Epithelial cell of esophagus (primary cell): Measurements from ENCODE around the gene LUZP1.
A peak's percentile ranks its signal among the peaks of the same experiment; 100 is the strongest.
"Not testable (repeated sequence)": the region's sequence is repeated elsewhere in the genome, so short reads cannot be mapped to it uniquely, and the experiment has no call there.

Source experiments
- DNase-seq: peaks from one replicate; pipeline ENCODE4 v3.0.0; 2010; ENCODE audit warnings: low read depth
- H3K4me3 ChIP-seq: 2 replicates; pipeline ENCODE4 v1.5.1; 2011; ENCODE audit warnings: mild to moderate bottlenecking, low read length, control low read depth
- TF ChIP-seq, protein P1 (sequence below): IDR thresholded peaks from 2 replicates; pipeline ENCODE4 v1.5.1; 2011; ENCODE audit warnings: low read depth, mild to moderate bottlenecking, low read length, control low read depth, inconsistent platforms; ENCODE audit not compliant: insufficient read depth; ENCODE audit errors: missing control alignments

LUZP1 gene

GRCh38 chr1:23211955-23212354, 43.3 kb upstream of the LUZP1 start:
- H3K4me3 ChIP-seq = no peak overlapping the region
- TF ChIP-seq, protein P1, sequence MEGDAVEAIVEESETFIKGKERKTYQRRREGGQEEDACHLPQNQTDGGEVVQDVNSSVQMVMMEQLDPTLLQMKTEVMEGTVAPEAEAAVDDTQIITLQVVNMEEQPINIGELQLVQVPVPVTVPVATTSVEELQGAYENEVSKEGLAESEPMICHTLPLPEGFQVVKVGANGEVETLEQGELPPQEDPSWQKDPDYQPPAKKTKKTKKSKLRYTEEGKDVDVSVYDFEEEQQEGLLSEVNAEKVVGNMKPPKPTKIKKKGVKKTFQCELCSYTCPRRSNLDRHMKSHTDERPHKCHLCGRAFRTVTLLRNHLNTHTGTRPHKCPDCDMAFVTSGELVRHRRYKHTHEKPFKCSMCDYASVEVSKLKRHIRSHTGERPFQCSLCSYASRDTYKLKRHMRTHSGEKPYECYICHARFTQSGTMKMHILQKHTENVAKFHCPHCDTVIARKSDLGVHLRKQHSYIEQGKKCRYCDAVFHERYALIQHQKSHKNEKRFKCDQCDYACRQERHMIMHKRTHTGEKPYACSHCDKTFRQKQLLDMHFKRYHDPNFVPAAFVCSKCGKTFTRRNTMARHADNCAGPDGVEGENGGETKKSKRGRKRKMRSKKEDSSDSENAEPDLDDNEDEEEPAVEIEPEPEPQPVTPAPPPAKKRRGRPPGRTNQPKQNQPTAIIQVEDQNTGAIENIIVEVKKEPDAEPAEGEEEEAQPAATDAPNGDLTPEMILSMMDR = no peak
- DNase-seq = no peak

DNA sequence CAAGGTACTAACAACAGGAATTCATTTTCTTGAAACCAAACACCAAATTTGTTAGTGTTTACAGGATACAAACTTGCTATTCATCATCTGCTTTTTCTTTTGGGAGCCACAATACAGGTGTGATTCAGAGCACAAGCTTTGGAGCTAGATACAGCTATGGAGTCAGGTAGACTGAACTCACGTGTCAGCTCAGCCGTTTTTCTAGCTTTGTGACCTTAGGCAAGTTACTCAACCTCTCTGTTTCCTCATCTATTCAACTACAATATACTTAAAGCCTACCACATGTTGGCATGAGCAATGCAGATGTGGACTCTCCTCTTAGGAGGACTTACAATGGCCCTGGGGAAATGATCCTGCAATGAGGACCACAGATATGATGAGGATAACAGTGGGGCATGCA, 42.3 kb upstream of the LUZP1 start:
- TF ChIP-seq, protein P1 = no peak
- DNase-seq = peak; percentile 90
- H3K4me3 ChIP-seq = no peak overlapping the region

GRCh38 chr1:23210351-23210785, 41.7 kb upstream of the LUZP1 start:
- TF ChIP-seq, protein P1 = peak; percentile 38
- DNase-seq = peak; percentile 90
- H3K4me3 ChIP-seq = no peak overlapping the region

- DNase-seq = peak; percentile 44
- H3K4me3 ChIP-seq = no peak overlapping the region
- TF ChIP-seq, protein P1 = no peak
These were observed 41.1 kb upstream of the LUZP1 start for GRCh38 chr1:23209770-23210169.

- no peak for DNase-seq
- H3K4me3 ChIP-seq = no peak overlapping the region
- TF ChIP-seq, protein P1 = no peak
These were observed 39.9 kb upstream of the LUZP1 start for GRCh38 chr1:23208527-23208926.

DNA sequence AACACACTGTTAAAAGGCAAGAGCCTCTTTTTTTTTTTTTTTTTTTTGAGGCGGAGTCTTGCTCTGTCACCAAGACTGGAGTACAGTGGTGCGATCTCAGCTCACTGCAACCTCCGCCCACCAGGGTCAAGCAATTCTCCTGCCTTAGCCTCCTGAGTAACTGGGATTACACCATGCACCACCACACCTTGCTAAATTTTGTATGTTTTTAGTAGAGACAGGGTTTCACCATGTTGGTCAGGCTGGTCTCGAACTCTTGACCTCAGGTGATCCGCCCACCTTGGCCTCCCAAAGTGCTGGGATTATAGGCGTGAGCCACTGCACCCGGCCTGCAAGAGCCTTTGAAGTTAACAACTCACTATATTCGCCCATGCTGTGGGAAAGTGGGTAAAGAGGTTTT, 39.1 kb upstream of the LUZP1 start:
- not testable (repeated sequence) for H3K4me3 ChIP-seq, DNase-seq

GRCh38 chr1:23202263-23202749, 33.6 kb upstream of the LUZP1 start:
- peak; percentile 67 for DNase-seq
- TF ChIP-seq, protein P1 = no peak
- H3K4me3 ChIP-seq = no peak overlapping the region
